Measurements from ENCODE around the gene TENM4. TPM values are rescaled to one million over a fixed set of nuclear protein-coding genes. Genes with fewer than 3 reads are reported as not detected.

Gene TENM4
- total RNA-seq, 1 experiment from 2014 or later = 25.0 TPM

DNA sequence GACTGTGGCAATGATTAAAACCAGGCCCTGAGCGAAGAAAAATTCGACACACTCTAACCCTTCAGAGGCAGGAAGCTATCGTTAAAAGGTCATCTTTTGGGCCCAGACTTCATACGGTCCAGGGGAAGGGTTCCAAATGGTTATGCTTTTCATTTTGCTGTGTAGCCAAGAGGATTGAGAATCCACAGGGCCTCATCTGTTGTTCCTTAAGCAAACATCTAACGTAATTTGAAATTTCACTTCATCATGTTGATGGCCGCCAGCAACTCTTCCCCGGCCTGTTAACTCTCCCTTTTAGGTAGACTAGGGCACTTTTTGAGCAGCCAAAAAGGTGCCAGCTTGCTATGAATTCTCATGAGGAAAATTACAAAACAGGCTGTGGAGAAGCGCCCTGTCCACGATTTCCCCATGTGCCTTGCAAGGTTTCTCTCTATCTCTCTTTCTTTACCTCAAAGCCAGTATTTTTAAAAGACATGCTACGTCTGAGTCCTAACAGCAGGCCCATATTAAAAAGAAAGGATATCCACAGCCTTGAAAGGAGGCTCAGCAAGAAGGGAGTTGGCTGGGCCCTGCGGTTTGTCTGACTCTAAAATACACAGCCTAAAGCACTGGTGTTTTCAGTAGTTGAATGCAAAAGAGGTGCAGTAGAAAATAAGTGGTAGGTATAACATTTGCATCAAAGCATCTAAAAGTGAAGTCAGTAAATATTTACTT is 509.9 kb downstream of the TENM4 start:
- POLR2A ChIA-PET = no interaction called here
- Mint-ChIP-seq H3K4me1 (peaks cover 56% of the 10 kb centered on the region), H3K4me3 (no peak overlapping the region), H3K27ac (no peak overlapping the region), H3K36me3 (peaks cover 12% of the 10 kb centered on the region), H3K27me3 (ENCODE audit: low read depth) (peaks cover 89% of the 10 kb centered on the region), H3K9me3 (peaks cover 14% of the 10 kb centered on the region)
- no peak for DNase-seq (ENCODE audit: low spot score)
- ATAC-seq = no peak
- TF ChIP-seq IRF2 (CRISPR knock-in tag; IDR thresholded peaks at IDR 0.05; ENCODE audit: borderline replicate concordance, low read depth) (no peak), FOXP1 (CRISPR knock-in tag; IDR thresholded peaks at IDR 0.05; ENCODE audit: borderline replicate concordance) (no peak), GRHL2 (CRISPR knock-in tag; IDR thresholded peaks at IDR 0.05; ENCODE audit: insufficient replicate concordance, severe bottlenecking) (no peak)
- CTCF ChIA-PET = interaction anchor here (1.2 to 2.8 kb wide), 2 partner anchors 28 to 30 kb away, joined by 3 to 20 read pairs; no protein-coding TSS in a partner anchor

DNA sequence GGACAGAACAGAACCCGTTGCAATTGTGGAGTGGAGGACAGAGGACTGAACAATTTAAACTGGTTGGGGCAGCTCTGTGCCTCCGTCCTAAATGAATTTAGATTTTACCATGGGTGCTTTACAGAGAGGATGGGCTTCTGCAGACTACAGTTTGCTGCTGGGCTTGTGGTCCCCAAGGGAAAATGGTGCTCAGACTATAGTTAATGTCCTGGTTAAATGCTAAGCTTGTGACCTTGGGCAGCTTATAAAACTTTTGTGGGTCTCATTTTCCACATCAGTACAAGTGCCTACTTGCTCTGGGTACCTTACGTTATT is 511.0 kb downstream of the TENM4 start:
- ChIA-PET CTCF (interaction anchor here (0.9 to 2.8 kb wide), 12 partner anchors 9 to 285 kb away, joined by 3 to 20 read pairs (median 5); no protein-coding TSS in a partner anchor), POLR2A (interaction anchor here (1.1 kb wide), 1 partner anchor 12 kb away, joined by 3 read pairs; no protein-coding TSS in a partner anchor)
- DNase-seq (ENCODE audit: low spot score) (no peak), ATAC-seq (peak; percentile 28)
- Mint-ChIP-seq H3K4me1 (peaks cover 59% of the 10 kb centered on the region), H3K4me3 (peak overlapping the region; percentile 48), H3K27ac (no peak overlapping the region), H3K27me3 (ENCODE audit: low read depth) (peaks cover 97% of the 10 kb centered on the region), H3K36me3 (peaks cover 12% of the 10 kb centered on the region), H3K9me3 (peaks cover 14% of the 10 kb centered on the region)
- TF ChIP-seq, protein P1, sequence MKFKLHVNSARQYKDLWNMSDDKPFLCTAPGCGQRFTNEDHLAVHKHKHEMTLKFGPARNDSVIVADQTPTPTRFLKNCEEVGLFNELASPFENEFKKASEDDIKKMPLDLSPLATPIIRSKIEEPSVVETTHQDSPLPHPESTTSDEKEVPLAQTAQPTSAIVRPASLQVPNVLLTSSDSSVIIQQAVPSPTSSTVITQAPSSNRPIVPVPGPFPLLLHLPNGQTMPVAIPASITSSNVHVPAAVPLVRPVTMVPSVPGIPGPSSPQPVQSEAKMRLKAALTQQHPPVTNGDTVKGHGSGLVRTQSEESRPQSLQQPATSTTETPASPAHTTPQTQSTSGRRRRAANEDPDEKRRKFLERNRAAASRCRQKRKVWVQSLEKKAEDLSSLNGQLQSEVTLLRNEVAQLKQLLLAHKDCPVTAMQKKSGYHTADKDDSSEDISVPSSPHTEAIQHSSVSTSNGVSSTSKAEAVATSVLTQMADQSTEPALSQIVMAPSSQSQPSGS (CRISPR knock-in tag; IDR thresholded peaks at IDR 0.05; ENCODE audit: borderline replicate concordance, low read depth) = no peak
- TF ChIP-seq ZNF121 (CRISPR knock-in tag; IDR thresholded peaks at IDR 0.05) (no peak), FOXJ3 (CRISPR knock-in tag; IDR thresholded peaks at IDR 0.05; ENCODE audit: borderline replicate concordance) (no peak), ZNF423 (CRISPR knock-in tag; IDR thresholded peaks at IDR 0.05) (no peak), CBFB (CRISPR knock-in tag; IDR thresholded peaks at IDR 0.05; ENCODE audit: low read depth) (no peak), TEAD1 (CRISPR knock-in tag; IDR thresholded peaks at IDR 0.05) (no peak), SMAD3 (CRISPR knock-in tag; IDR thresholded peaks at IDR 0.05; ENCODE audit: borderline replicate concordance) (no peak)
- TF ChIP-seq, protein P2, sequence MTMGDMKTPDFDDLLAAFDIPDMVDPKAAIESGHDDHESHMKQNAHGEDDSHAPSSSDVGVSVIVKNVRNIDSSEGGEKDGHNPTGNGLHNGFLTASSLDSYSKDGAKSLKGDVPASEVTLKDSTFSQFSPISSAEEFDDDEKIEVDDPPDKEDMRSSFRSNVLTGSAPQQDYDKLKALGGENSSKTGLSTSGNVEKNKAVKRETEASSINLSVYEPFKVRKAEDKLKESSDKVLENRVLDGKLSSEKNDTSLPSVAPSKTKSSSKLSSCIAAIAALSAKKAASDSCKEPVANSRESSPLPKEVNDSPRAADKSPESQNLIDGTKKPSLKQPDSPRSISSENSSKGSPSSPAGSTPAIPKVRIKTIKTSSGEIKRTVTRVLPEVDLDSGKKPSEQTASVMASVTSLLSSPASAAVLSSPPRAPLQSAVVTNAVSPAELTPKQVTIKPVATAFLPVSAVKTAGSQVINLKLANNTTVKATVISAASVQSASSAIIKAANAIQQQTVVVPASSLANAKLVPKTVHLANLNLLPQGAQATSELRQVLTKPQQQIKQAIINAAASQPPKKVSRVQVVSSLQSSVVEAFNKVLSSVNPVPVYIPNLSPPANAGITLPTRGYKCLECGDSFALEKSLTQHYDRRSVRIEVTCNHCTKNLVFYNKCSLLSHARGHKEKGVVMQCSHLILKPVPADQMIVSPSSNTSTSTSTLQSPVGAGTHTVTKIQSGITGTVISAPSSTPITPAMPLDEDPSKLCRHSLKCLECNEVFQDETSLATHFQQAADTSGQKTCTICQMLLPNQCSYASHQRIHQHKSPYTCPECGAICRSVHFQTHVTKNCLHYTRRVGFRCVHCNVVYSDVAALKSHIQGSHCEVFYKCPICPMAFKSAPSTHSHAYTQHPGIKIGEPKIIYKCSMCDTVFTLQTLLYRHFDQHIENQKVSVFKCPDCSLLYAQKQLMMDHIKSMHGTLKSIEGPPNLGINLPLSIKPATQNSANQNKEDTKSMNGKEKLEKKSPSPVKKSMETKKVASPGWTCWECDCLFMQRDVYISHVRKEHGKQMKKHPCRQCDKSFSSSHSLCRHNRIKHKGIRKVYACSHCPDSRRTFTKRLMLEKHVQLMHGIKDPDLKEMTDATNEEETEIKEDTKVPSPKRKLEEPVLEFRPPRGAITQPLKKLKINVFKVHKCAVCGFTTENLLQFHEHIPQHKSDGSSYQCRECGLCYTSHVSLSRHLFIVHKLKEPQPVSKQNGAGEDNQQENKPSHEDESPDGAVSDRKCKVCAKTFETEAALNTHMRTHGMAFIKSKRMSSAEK (CRISPR knock-in tag; IDR thresholded peaks at IDR 0.05; ENCODE audit: borderline replicate concordance) = no peak
- TF ChIP-seq, protein P3, sequence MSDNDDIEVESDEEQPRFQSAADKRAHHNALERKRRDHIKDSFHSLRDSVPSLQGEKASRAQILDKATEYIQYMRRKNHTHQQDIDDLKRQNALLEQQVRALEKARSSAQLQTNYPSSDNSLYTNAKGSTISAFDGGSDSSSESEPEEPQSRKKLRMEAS (CRISPR knock-in tag; IDR thresholded peaks at IDR 0.05) = no peak

DNA sequence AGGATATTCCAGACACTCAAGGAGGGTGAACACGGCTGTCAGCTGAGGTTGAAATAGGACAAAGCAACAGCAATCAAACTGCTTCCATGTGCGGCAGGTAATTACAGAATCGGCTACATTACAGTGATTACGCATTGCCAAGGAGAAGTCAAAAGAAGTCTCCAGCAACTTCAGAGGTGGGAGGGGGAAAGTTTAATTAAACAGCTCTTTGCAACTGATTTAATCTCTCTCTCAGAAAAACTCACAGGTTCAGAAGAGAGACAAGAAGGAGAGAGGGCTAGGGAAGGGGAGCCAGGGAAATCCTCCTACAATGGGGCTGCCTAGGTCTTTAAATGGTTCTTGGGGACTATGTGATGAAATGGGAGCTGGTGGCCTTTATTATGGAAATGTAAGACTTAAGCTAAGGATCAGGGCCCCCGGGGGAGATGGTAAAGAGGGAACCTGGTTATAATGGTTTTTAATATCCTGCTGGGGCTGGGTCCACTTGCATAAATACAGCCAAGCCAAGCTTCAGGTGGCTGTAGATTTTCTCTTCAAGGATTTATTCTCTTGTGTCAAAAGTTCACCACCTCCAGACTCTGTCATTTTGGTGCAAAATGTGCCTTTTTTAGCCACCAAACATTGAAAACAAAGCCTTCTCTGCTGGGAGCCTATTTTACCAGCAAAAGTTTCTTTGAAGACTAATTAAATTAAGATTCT is 511.5 kb downstream of the TENM4 start:
- ChIA-PET CTCF (interaction anchor here (0.8 to 2.8 kb wide), 13 partner anchors 10 to 284 kb away, joined by 3 to 20 read pairs (median 5); no protein-coding TSS in a partner anchor), POLR2A (interaction anchor here (1.1 kb wide), 1 partner anchor 12 kb away, joined by 3 read pairs; no protein-coding TSS in a partner anchor)
- ATAC-seq (peak; percentile 94), DNase-seq (ENCODE audit: low spot score) (peak; percentile 52)
- H3K36me3 Mint-ChIP-seq = peaks cover 12% of the 10 kb centered on the region
- peaks cover 14% of the 10 kb centered on the region for H3K9me3 Mint-ChIP-seq
- peaks cover 98% of the 10 kb centered on the region for H3K27me3 Mint-ChIP-seq (ENCODE audit: low read depth)
- H3K4me3 Mint-ChIP-seq = peak overlapping the region; percentile 48
- peak overlapping the region; percentile 53 for H3K27ac Mint-ChIP-seq
- peaks cover 58% of the 10 kb centered on the region for H3K4me1 Mint-ChIP-seq
- TF ChIP-seq, protein P4, sequence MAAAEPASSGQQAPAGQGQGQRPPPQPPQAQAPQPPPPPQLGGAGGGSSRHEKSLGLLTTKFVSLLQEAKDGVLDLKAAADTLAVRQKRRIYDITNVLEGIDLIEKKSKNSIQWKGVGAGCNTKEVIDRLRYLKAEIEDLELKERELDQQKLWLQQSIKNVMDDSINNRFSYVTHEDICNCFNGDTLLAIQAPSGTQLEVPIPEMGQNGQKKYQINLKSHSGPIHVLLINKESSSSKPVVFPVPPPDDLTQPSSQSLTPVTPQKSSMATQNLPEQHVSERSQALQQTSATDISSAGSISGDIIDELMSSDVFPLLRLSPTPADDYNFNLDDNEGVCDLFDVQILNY (CRISPR knock-in tag; IDR thresholded peaks at IDR 0.05) = no peak
- TF ChIP-seq, protein P3 (CRISPR knock-in tag; IDR thresholded peaks at IDR 0.05) = 0 out of 2 replicates have a peak, but pooled peaks have one; percentile 15
- no peak for TF ChIP-seq ETV6 (CRISPR knock-in tag; IDR thresholded peaks at IDR 0.05)
- no peak for TF ChIP-seq GTF2I (CRISPR knock-in tag; conservative IDR thresholded peaks at IDR 0.05)
- TF ChIP-seq GRHL2 (CRISPR knock-in tag; IDR thresholded peaks at IDR 0.05; ENCODE audit: insufficient replicate concordance, severe bottlenecking) = no peak
- peak; percentile 80 for TF ChIP-seq ZNF423 (CRISPR knock-in tag; IDR thresholded peaks at IDR 0.05)
- TF ChIP-seq SP1 (CRISPR knock-in tag; conservative IDR thresholded peaks at IDR 0.05) = 0 out of 2 replicates have a peak, but pooled peaks have one; percentile 28
- TF ChIP-seq ZNF416 (CRISPR knock-in tag; IDR thresholded peaks at IDR 0.05) = no peak
- TF ChIP-seq, protein P5, sequence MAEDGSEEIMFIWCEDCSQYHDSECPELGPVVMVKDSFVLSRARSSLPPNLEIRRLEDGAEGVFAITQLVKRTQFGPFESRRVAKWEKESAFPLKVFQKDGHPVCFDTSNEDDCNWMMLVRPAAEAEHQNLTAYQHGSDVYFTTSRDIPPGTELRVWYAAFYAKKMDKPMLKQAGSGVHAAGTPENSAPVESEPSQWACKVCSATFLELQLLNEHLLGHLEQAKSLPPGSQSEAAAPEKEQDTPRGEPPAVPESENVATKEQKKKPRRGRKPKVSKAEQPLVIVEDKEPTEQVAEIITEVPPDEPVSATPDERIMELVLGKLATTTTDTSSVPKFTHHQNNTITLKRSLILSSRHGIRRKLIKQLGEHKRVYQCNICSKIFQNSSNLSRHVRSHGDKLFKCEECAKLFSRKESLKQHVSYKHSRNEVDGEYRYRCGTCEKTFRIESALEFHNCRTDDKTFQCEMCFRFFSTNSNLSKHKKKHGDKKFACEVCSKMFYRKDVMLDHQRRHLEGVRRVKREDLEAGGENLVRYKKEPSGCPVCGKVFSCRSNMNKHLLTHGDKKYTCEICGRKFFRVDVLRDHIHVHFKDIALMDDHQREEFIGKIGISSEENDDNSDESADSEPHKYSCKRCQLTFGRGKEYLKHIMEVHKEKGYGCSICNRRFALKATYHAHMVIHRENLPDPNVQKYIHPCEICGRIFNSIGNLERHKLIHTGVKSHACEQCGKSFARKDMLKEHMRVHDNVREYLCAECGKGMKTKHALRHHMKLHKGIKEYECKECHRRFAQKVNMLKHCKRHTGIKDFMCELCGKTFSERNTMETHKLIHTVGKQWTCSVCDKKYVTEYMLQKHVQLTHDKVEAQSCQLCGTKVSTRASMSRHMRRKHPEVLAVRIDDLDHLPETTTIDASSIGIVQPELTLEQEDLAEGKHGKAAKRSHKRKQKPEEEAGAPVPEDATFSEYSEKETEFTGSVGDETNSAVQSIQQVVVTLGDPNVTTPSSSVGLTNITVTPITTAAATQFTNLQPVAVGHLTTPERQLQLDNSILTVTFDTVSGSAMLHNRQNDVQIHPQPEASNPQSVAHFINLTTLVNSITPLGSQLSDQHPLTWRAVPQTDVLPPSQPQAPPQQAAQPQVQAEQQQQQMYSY (CRISPR knock-in tag; IDR thresholded peaks at IDR 0.05) = no peak

Measured in WTC11 (cell line).